Measurements from ENCODE around the gene NKX6-1. TPM values are rescaled to one million over a fixed set of nuclear protein-coding genes. Genes with fewer than 3 reads are reported as not detected.

NKX6-1 gene
- total and polyA plus RNA-seq, 9 of the 15 experiments (the other 6 are each of a cell fraction or from before 2014, with no cell fraction given) = not detected

DNA sequence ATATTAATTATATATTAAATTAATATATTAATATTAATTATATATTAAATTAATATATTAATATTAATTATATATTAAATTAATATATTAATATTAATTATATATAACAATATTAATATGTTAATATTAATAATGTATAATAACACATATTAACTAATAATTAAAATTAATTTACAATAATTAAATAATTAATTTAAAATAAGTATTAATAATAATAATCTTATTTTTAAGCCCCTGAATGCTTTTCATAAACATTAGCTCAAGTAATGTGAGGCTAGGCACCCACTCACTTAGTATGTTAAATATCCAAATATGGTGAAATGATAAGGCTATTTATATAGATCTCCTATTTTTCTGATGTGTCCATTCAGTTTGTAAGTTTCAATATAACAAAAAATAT is 26.9 kb downstream of the NKX6-1 start:
- H3K4me1 ChIP-seq (replicated peaks in 1 of 2; ENCODE audit: control insufficient read depth in 2 of 2, insufficient read depth in 2 of 2, low read length in 2 of 2) = no peaks in the 10 kb centered on the region
- no peaks in the 10 kb centered on the region for H3K27me3 ChIP-seq (ENCODE audit: control insufficient read depth in 2 of 2, insufficient read depth in 2 of 2, low read length in 2 of 2)
- H3K4me3 ChIP-seq = no peak overlapping the region
- in situ Hi-C loops (cut with MboI) = no loop called here
- no peaks in the 10 kb centered on the region for H4K20me1 ChIP-seq (replicated peaks; ENCODE audit: control insufficient read depth, insufficient read depth, low read length)
- ChIA-PET POLR2A (no interaction called here), CTCF (ENCODE audit: low intra/inter-chr PET ratio) (no interaction called here)
- no peak overlapping the region for H3K27ac ChIP-seq (ENCODE audit: extremely low read depth, low read depth, low read length)
- H3K9me1 ChIP-seq (ENCODE audit: control insufficient read depth, insufficient read depth, low read length) = no peaks in the 10 kb centered on the region
- no peak for FAIRE-seq
- no peak for ATAC-seq
- H3K36me3 ChIP-seq (ENCODE audit: control insufficient read depth, insufficient read depth, low read length) = no peaks in the 10 kb centered on the region
- no TSS peak for BruUV-seq (replicated peaks)
- DNase-seq (ENCODE audit: extremely low read depth in 1 of 4, low spot score in 3 of 4) = no peak
- no peaks in the 10 kb centered on the region for H3K9me3 ChIP-seq (replicated peaks; ENCODE audit: control insufficient read depth, insufficient read depth, low read depth, low read length)
- H3K79me2 ChIP-seq (ENCODE audit: control insufficient read depth, insufficient read depth, low read length) = no peaks in the 10 kb centered on the region
- H3K4me2 ChIP-seq (ENCODE audit: insufficient read depth, low read length) = no peak overlapping the region
- intact Hi-C loops (cut with micrococcal nuclease) = no loop called here
- no peak overlapping the region for H3K9ac ChIP-seq (ENCODE audit: insufficient read depth in 1 of 2, low read depth in 2 of 2, low read length in 2 of 2)
- no peak overlapping the region for H2AFZ ChIP-seq (ENCODE audit: low read depth, low read length)
- no peak for TF ChIP-seq ZNF263 (CRISPR knock-in tag; IDR thresholded peaks at IDR 0.05; ENCODE audit: borderline replicate concordance)
- TF ChIP-seq HNRNPL (IDR thresholded peaks at IDR 0.05; ENCODE audit: low read depth, low read length) = no peak
- TF ChIP-seq NELFE (IDR thresholded peaks at IDR 0.05; ENCODE audit: insufficient read depth, insufficient read length) = no peak
- no peak for TF ChIP-seq NFE2L1 (tag; IDR thresholded peaks at IDR 0.05; ENCODE audit: borderline replicate concordance, low read depth)
- no peak for TF ChIP-seq ATF1 (CRISPR knock-in tag; IDR thresholded peaks at IDR 0.05)
- TF ChIP-seq ATF1 (tag; IDR thresholded peaks at IDR 0.05) = no peak
- TF ChIP-seq, protein P1, sequence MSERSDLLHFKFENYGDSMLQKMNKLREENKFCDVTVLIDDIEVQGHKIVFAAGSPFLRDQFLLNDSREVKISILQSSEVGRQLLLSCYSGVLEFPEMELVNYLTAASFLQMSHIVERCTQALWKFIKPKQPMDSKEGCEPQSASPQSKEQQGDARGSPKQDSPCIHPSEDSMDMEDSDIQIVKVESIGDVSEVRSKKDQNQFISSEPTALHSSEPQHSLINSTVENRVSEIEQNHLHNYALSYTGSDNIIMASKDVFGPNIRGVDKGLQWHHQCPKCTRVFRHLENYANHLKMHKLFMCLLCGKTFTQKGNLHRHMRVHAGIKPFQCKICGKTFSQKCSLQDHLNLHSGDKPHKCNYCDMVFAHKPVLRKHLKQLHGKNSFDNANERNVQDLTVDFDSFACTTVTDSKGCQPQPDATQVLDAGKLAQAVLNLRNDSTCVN (CRISPR knock-in tag; IDR thresholded peaks at IDR 0.05) = no peak
- TF ChIP-seq, protein P2, sequence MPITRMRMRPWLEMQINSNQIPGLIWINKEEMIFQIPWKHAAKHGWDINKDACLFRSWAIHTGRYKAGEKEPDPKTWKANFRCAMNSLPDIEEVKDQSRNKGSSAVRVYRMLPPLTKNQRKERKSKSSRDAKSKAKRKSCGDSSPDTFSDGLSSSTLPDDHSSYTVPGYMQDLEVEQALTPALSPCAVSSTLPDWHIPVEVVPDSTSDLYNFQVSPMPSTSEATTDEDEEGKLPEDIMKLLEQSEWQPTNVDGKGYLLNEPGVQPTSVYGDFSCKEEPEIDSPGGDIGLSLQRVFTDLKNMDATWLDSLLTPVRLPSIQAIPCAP (CRISPR knock-in tag; IDR thresholded peaks at IDR 0.05; ENCODE audit: borderline replicate concordance) = no peak
- no peak for TF ChIP-seq ZSCAN29 (IDR thresholded peaks at IDR 0.05)
- TF ChIP-seq, protein P3, sequence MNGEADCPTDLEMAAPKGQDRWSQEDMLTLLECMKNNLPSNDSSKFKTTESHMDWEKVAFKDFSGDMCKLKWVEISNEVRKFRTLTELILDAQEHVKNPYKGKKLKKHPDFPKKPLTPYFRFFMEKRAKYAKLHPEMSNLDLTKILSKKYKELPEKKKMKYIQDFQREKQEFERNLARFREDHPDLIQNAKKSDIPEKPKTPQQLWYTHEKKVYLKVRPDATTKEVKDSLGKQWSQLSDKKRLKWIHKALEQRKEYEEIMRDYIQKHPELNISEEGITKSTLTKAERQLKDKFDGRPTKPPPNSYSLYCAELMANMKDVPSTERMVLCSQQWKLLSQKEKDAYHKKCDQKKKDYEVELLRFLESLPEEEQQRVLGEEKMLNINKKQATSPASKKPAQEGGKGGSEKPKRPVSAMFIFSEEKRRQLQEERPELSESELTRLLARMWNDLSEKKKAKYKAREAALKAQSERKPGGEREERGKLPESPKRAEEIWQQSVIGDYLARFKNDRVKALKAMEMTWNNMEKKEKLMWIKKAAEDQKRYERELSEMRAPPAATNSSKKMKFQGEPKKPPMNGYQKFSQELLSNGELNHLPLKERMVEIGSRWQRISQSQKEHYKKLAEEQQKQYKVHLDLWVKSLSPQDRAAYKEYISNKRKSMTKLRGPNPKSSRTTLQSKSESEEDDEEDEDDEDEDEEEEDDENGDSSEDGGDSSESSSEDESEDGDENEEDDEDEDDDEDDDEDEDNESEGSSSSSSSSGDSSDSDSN (IDR thresholded peaks at IDR 0.05; ENCODE audit: borderline replicate concordance in 1 of 2, low read depth in 2 of 2, low read length in 2 of 2) = no peak
- no peak for TF ChIP-seq TAF1 (IDR thresholded peaks at IDR 0.05; ENCODE audit: control insufficient read depth, extremely low read depth, insufficient read depth, low read length, severe bottlenecking)
- TF ChIP-seq ZNF133 (CRISPR knock-in tag; IDR thresholded peaks at IDR 0.05) = no peak
- TF ChIP-seq, protein P4, sequence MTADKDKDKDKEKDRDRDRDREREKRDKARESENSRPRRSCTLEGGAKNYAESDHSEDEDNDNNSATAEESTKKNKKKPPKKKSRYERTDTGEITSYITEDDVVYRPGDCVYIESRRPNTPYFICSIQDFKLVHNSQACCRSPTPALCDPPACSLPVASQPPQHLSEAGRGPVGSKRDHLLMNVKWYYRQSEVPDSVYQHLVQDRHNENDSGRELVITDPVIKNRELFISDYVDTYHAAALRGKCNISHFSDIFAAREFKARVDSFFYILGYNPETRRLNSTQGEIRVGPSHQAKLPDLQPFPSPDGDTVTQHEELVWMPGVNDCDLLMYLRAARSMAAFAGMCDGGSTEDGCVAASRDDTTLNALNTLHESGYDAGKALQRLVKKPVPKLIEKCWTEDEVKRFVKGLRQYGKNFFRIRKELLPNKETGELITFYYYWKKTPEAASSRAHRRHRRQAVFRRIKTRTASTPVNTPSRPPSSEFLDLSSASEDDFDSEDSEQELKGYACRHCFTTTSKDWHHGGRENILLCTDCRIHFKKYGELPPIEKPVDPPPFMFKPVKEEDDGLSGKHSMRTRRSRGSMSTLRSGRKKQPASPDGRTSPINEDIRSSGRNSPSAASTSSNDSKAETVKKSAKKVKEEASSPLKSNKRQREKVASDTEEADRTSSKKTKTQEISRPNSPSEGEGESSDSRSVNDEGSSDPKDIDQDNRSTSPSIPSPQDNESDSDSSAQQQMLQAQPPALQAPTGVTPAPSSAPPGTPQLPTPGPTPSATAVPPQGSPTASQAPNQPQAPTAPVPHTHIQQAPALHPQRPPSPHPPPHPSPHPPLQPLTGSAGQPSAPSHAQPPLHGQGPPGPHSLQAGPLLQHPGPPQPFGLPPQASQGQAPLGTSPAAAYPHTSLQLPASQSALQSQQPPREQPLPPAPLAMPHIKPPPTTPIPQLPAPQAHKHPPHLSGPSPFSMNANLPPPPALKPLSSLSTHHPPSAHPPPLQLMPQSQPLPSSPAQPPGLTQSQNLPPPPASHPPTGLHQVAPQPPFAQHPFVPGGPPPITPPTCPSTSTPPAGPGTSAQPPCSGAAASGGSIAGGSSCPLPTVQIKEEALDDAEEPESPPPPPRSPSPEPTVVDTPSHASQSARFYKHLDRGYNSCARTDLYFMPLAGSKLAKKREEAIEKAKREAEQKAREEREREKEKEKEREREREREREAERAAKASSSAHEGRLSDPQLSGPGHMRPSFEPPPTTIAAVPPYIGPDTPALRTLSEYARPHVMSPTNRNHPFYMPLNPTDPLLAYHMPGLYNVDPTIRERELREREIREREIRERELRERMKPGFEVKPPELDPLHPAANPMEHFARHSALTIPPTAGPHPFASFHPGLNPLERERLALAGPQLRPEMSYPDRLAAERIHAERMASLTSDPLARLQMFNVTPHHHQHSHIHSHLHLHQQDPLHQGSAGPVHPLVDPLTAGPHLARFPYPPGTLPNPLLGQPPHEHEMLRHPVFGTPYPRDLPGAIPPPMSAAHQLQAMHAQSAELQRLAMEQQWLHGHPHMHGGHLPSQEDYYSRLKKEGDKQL (CRISPR knock-in tag; IDR thresholded peaks at IDR 0.05; ENCODE audit: borderline replicate concordance) = no peak
